ENCODE measurements around the gene SLC35E1. TPM values are rescaled to one million over a fixed set of nuclear protein-coding genes. Genes with fewer than 3 reads are reported as not detected.

Gene SLC35E1
- total RNA-seq, 2 donors from 2014 or later, result 26.6 to 30.6 TPM

DNA sequence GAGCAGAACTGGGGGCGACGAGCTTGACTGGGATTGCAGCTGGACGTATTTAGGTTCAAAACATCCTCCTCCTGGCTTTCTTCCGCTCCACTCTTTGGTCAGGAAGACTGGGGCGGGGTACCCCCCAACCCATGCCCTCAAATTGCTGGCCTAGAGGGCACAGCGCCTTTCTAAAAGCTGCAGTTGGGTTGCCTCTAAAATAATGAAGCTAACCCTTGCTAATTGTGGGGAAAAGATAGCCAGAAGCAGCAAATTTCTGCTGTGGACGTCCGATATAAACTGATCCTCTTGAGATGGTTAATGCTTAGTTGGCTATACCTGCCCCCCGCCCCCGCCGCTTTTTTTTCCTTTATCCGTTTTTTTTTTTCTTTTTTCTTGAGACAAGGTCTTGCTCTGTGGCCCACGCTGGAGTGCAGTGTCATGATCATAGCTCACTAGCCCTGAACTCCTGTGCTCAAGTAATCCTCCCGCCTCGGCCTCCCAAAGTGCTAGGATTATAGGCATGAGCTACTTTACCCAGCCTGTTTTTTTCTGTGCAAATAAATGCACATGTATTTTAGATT is 29.2 kb downstream of the SLC35E1 start:
- Mint-ChIP-seq H3K27me3 (ENCODE audit: insufficient read depth) (no peaks in the 10 kb centered on the region), H3K27ac (peak overlapping the region; percentile 83), H3K4me3 (peak overlapping the region; percentile 86), H3K9me3 (no peaks in the 10 kb centered on the region), H3K4me1 (peaks cover 16% of the 10 kb centered on the region), H3K36me3 (ENCODE audit: low read depth) (peaks cover 29% of the 10 kb centered on the region)
- H3K27ac ChIP-seq (ENCODE audit: low read depth, low read length), result peak overlapping the region; percentile 78
- DNase-seq, result no peak
- no peaks in the 10 kb centered on the region for H3K27me3 ChIP-seq (ENCODE audit: control insufficient read depth, insufficient read depth, low read length, poor library complexity, severe bottlenecking)
- WGBS, 2 experiments (ENCODE audit: insufficient coverage in 1 of 2, insufficient read length in 1 of 2), result 2 to 12% methylated on average over 6 to 15 of the region's 15 CpGs
- TF ChIP-seq, protein P1, sequence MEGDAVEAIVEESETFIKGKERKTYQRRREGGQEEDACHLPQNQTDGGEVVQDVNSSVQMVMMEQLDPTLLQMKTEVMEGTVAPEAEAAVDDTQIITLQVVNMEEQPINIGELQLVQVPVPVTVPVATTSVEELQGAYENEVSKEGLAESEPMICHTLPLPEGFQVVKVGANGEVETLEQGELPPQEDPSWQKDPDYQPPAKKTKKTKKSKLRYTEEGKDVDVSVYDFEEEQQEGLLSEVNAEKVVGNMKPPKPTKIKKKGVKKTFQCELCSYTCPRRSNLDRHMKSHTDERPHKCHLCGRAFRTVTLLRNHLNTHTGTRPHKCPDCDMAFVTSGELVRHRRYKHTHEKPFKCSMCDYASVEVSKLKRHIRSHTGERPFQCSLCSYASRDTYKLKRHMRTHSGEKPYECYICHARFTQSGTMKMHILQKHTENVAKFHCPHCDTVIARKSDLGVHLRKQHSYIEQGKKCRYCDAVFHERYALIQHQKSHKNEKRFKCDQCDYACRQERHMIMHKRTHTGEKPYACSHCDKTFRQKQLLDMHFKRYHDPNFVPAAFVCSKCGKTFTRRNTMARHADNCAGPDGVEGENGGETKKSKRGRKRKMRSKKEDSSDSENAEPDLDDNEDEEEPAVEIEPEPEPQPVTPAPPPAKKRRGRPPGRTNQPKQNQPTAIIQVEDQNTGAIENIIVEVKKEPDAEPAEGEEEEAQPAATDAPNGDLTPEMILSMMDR (conservative IDR thresholded peaks at IDR 0.05), result no peak
- no peaks in the 10 kb centered on the region for H3K9me3 ChIP-seq (ENCODE audit: control insufficient read depth, low read length)
- H3K4me1 ChIP-seq (ENCODE audit: control insufficient read depth, insufficient read depth, low read length), result no peaks in the 10 kb centered on the region
- peaks cover 25% of the 10 kb centered on the region for H3K36me3 ChIP-seq (ENCODE audit: control insufficient read depth, insufficient read depth, low read length)
- peak overlapping the region; percentile 95 for H3K9ac ChIP-seq (ENCODE audit: extremely low read depth, low read length, poor library complexity, severe bottlenecking)
- H3K4me3 ChIP-seq (ENCODE audit: low read length), result peak overlapping the region; percentile 93

DNA sequence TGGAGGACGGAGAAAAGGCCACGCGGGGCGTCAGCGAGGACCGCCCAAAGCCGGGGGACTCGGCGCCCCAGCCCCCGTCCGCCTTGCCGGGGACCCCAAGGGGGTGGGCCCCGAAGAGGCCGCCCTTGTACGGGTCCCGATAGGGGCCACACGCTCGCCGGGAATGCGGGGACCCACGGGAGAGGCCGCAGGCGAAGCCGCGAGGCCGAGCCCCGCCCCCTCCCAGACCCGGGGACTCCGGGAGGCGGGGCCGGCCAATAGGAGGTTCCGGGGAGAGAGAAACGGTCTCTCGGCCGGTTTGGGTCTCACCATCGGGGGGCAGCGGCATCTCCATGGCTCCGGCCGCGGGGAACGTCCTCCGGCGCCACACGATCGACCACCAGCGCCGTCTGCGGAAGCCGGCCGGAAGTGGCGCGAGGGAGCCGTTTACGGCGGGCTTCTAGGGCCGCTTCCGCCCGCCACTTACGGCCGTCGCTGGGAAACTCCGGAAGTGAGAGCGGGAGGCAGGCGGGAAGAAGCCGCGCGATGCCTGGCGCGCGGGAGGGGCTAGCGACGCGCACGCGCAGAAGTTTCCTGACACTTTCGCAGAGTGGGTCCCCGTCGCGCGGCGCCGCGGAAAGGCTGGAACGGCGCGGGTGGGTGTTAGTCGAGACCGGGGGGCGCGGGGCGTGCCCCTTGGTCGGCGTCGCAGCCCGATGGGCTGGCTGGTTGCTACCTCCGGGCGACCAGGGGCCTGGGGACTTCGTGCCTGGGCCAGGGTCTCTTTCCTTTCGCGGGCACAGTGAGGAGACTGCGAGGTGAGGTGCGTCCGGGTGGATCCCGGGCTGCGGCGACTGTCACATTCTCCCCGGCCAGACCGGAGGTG is 29.9 kb downstream of the SLC35E1 start, which contains the start of gene CHERP:
Gene CHERP, minus strand, starts transcription at position 393 of the 865 bp plus-strand sequence. Its CDS starts 59 bp downstream, at position 334.
- TF ChIP-seq, protein P1 (conservative IDR thresholded peaks at IDR 0.05), result peak; percentile 20
- DNase-seq, result peak; percentile 96
- Histone ChIP-seq H3K9me3 (ENCODE audit: control insufficient read depth, low read length) (no peaks in the 10 kb centered on the region), H3K36me3 (ENCODE audit: control insufficient read depth, insufficient read depth, low read length) (peaks cover 30% of the 10 kb centered on the region), H3K4me1 (ENCODE audit: control insufficient read depth, insufficient read depth, low read length) (no peaks in the 10 kb centered on the region), H3K9ac (ENCODE audit: extremely low read depth, low read length, poor library complexity, severe bottlenecking) (peak within 1 kb of the TSS; percentile 95), H3K27ac (ENCODE audit: low read depth, low read length) (peak within 1 kb of the TSS; percentile 78), H3K27me3 (ENCODE audit: control insufficient read depth, insufficient read depth, low read length, poor library complexity, severe bottlenecking) (no peaks in the 10 kb centered on the region), H3K4me3 (ENCODE audit: low read length) (peak within 1 kb of the TSS; percentile 93)
- 0% methylated on average over 47 to 108 of the region's 108 CpGs for WGBS, 2 experiments (ENCODE audit: insufficient coverage in 1 of 2, insufficient read length in 1 of 2)
- Mint-ChIP-seq H3K27ac (peak within 1 kb of the TSS; percentile 84), H3K4me1 (peaks cover 16% of the 10 kb centered on the region), H3K4me3 (peak within 1 kb of the TSS; percentile 86), H3K36me3 (ENCODE audit: low read depth) (peaks cover 36% of the 10 kb centered on the region), H3K27me3 (ENCODE audit: insufficient read depth) (no peaks in the 10 kb centered on the region), H3K9me3 (no peaks in the 10 kb centered on the region)

DNA sequence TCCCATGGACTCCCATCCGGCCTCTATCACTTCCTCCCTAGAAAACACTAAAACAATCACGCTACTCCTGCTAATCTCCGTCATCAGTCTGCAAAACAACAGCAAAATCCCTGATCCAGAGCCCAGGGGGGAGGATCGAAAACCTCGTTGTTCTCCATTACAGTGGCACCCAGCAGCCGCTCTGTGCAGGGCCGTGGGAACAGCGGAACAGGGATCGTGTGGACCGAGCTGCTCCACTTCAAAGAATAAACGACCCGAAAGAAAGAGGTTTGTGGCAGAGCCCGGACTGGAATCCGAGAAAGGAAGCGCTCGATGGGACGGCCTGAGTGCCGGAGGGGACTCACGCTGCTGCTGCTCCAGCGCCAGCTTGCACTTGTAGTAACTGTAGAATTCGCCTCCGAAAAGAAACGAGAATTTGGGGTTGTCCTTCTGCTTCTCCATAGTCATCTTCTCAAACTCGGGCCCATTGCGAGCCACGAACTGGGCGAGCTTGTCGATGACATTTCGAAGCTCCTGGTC is 30.6 kb downstream of the SLC35E1 start:
- H3K27ac ChIP-seq (ENCODE audit: low read depth, low read length), result peak overlapping the region; percentile 69
- Mint-ChIP-seq H3K27ac (peak overlapping the region; percentile 84), H3K36me3 (ENCODE audit: low read depth) (peaks cover 41% of the 10 kb centered on the region), H3K4me3 (peak overlapping the region; percentile 86), H3K4me1 (peaks cover 16% of the 10 kb centered on the region), H3K9me3 (no peaks in the 10 kb centered on the region), H3K27me3 (ENCODE audit: insufficient read depth) (no peaks in the 10 kb centered on the region)
- WGBS, 2 experiments (ENCODE audit: insufficient coverage in 1 of 2, insufficient read length in 1 of 2), result 3 to 6% methylated on average over 15 to 29 of the region's 29 CpGs
- TF ChIP-seq, protein P1 (conservative IDR thresholded peaks at IDR 0.05), result no peak
- no peaks in the 10 kb centered on the region for H3K9me3 ChIP-seq (ENCODE audit: control insufficient read depth, low read length)
- H3K36me3 ChIP-seq (ENCODE audit: control insufficient read depth, insufficient read depth, low read length), result peaks cover 32% of the 10 kb centered on the region
- H3K4me1 ChIP-seq (ENCODE audit: control insufficient read depth, insufficient read depth, low read length), result no peaks in the 10 kb centered on the region
- H3K27me3 ChIP-seq (ENCODE audit: control insufficient read depth, insufficient read depth, low read length, poor library complexity, severe bottlenecking), result no peaks in the 10 kb centered on the region
- DNase-seq, result peak; percentile 61
- H3K4me3 ChIP-seq (ENCODE audit: low read length), result peak overlapping the region; percentile 93
- H3K9ac ChIP-seq (ENCODE audit: extremely low read depth, low read length, poor library complexity, severe bottlenecking), result peak overlapping the region; percentile 95
